NT2/D1 (cell line): Measurements from ENCODE around the gene MGLL.
"Not testable (repeated sequence)": the region's sequence is repeated elsewhere in the genome, so short reads cannot be mapped to it uniquely, and the experiment has no call there.

Experiments used
- DNase-seq: peaks from one replicate; pipeline ENCODE4 v3.0.0-alpha.2; 2011; ENCODE audit warnings: low read depth, low spot score
- H3K27me3 ChIP-seq: 2 replicates; pipeline ENCODE4 v1.6.0; 2011; ENCODE audit warnings: mild to moderate bottlenecking; ENCODE audit not compliant: insufficient read length, insufficient read depth
- H3K36me3 ChIP-seq: 2 replicates; pipeline ENCODE4 v1.6.1; 2011; ENCODE audit warnings: mild to moderate bottlenecking, low read length, mixed read lengths; ENCODE audit not compliant: insufficient read depth, insufficient read length
- H3K4me1 ChIP-seq: 2 replicates; pipeline ENCODE4 v1.5.1; 2011; ENCODE audit not compliant: insufficient read depth, insufficient read length
- H3K4me3 ChIP-seq: 2 replicates; pipeline ENCODE4 v1.5.1; 2011; ENCODE audit warnings: low read depth; ENCODE audit not compliant: insufficient read length
- H3K9ac ChIP-seq: 2 replicates; pipeline ENCODE4 v1.6.0; 2011; ENCODE audit warnings: low read depth; ENCODE audit not compliant: insufficient read length
- H3K9me3 ChIP-seq: 2 replicates; pipeline ENCODE4 v1.5.1; 2011; ENCODE audit warnings: mild to moderate bottlenecking, low read length; ENCODE audit not compliant: insufficient read depth
- SUZ12 ChIP-seq: IDR thresholded peaks from 2 replicates; pipeline ENCODE4 v1.6.1; 2011; ENCODE audit not compliant: insufficient read length, insufficient read depth; ENCODE audit errors: extremely low read depth
- YY1 ChIP-seq: IDR thresholded peaks from 2 replicates; pipeline ENCODE4 v1.6.1; 2011; ENCODE audit not compliant: insufficient read length, insufficient read depth
- ZNF274 ChIP-seq: IDR thresholded peaks from 2 replicates; pipeline ENCODE4 v1.6.1; 2011; ENCODE audit warnings: mild to moderate bottlenecking, low read depth, low read length

MGLL gene

GRCh38 chr3:127684871-127685707 is 137.2 kb downstream of the MGLL start:
- DNase-seq, result no peak
- Histone ChIP-seq H3K4me3 (no peak overlapping the region), H3K9me3 (no peaks in the 10 kb centered on the region), H3K9ac (no peak overlapping the region), H3K4me1 (peaks cover 17% of the 10 kb centered on the region), H3K27me3 (no peaks in the 10 kb centered on the region), H3K36me3 (no peaks in the 10 kb centered on the region)
- no peak for TF ChIP-seq ZNF274

- Histone ChIP-seq H3K4me3 (no peak overlapping the region), H3K9ac (peak overlapping the region; percentile 8), H3K9me3 (no peaks in the 10 kb centered on the region), H3K36me3 (no peaks in the 10 kb centered on the region), H3K4me1 (peaks cover 5% of the 10 kb centered on the region), H3K27me3 (no peaks in the 10 kb centered on the region)
- no peak for DNase-seq
- TF ChIP-seq ZNF274, result no peak
Measured at GRCh38 chr3:127682561-127682960, 139.8 kb downstream of the MGLL start.

- H3K4me3 ChIP-seq, H3K4me1 ChIP-seq, H3K27me3 ChIP-seq, H3K36me3 ChIP-seq, DNase-seq, H3K9me3 ChIP-seq: not testable (repeated sequence)
- peak overlapping the region; percentile 8 for H3K9ac ChIP-seq
Measured at GRCh38 chr3:127682175-127682554, 140.2 kb downstream of the MGLL start.

GRCh38 chr3:127680798-127681221 is 141.5 kb downstream of the MGLL start:
- no peak for TF ChIP-seq SUZ12
- no peak for TF ChIP-seq YY1
- no peak for TF ChIP-seq ZNF274
- H3K36me3 ChIP-seq, result no peaks in the 10 kb centered on the region
- H3K4me1 ChIP-seq, result peaks cover 8% of the 10 kb centered on the region
- no peak overlapping the region for H3K9ac ChIP-seq
- H3K9me3 ChIP-seq, result no peaks in the 10 kb centered on the region
- H3K4me3 ChIP-seq, result no peak overlapping the region
- no peaks in the 10 kb centered on the region for H3K27me3 ChIP-seq
- DNase-seq, result no peak

GRCh38 chr3:127680146-127680661 is 142.1 kb downstream of the MGLL start:
- Histone ChIP-seq H3K36me3 (no peaks in the 10 kb centered on the region), H3K9ac (no peak overlapping the region), H3K4me1 (peaks cover 8% of the 10 kb centered on the region), H3K9me3 (no peaks in the 10 kb centered on the region), H3K4me3 (no peak overlapping the region), H3K27me3 (no peaks in the 10 kb centered on the region)
- no peak for TF ChIP-seq YY1
- no peak for TF ChIP-seq SUZ12
- no peak for TF ChIP-seq ZNF274
- no peak for DNase-seq

- peaks cover 8% of the 10 kb centered on the region for H3K4me1 ChIP-seq
Measured at GRCh38 chr3:127679534-127680145, 142.7 kb downstream of the MGLL start.

GRCh38 chr3:127678611-127679533 is 143.4 kb downstream of the MGLL start:
- Histone ChIP-seq H3K4me3 (no peak overlapping the region), H3K27me3 (peaks cover 13% of the 10 kb centered on the region), H3K4me1 (peaks cover 11% of the 10 kb centered on the region), H3K9me3 (no peaks in the 10 kb centered on the region), H3K36me3 (no peaks in the 10 kb centered on the region), H3K9ac (no peak overlapping the region)
- TF ChIP-seq ZNF274 (no peak), SUZ12 (no peak), YY1 (no peak)
- no peak for DNase-seq

More at GRCh38 chr3:127679534-127680145, 142.7 kb downstream of the MGLL start:
- peaks cover 5% of the 10 kb centered on the region for H3K27me3 ChIP-seq
- H3K9ac ChIP-seq, result no peak overlapping the region
- no peak for DNase-seq
- TF ChIP-seq YY1 (no peak), SUZ12 (no peak), ZNF274 (no peak)
- no peak overlapping the region for H3K4me3 ChIP-seq
- H3K9me3 ChIP-seq, result no peaks in the 10 kb centered on the region
- no peaks in the 10 kb centered on the region for H3K36me3 ChIP-seq
